ENCODE measurements around the gene HAUS2. TPM values are rescaled to one million over a fixed set of nuclear protein-coding genes. Genes with fewer than 3 reads are reported as not detected.
A peak's percentile ranks its signal among the peaks of the same experiment; 100 is the strongest.

The HAUS2 gene
- polyA plus RNA-seq = 1 to 10 TPM; 6.7 to 8.1 TPM

DNA sequence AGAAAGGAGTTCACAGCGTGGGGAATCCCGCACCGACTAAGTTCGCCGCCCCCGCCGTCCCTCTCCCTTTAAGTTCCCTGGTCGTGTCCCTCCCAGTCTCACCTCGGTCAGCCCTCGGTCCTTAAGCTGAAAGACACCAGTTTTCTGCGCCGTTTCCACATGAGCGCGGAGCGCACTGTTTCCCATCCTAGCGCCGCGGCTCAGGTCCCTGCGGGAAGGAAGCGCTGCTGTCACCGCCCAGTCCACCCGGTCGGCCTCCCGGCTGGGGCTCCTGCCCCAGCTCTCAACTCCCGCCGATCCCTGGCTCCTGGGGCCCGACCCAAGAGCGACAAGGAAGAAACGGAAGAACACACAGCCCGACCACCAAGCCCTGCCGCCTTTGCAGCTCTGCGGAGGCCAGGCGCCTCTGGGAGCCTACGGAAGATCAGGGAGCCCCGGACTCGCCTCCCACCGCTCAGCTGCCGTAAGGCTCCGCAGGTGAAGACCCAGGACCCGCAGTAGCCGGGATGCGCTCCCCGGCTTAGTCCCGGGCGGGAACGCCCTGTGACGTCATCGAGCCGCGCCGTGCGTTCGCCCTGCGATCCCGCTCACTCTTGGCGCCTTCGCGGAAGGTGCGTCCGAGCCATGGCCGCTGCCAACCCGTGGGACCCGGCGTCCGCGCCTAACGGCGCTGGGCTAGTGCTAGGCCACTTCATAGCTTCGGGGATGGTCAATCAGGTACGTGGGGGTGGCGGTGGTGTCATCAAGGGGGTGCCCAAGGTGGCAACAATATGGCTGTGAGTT, at the start of gene HAUS2, which contains the start of gene LRRC57:
TSS of gene HAUS2 (plus strand) at position 590 of the 783 bp plus-strand sequence. CDS start at position 625, 35 bp downstream.
TSS of gene LRRC57 (minus strand) at position 545 of the 783 bp plus-strand sequence. CDS start at position 186, 359 bp downstream.
- peak within 1 kb of the TSS; percentile 79 to 92 for H3K27ac ChIP-seq (ENCODE audit: low read depth in 2 of 2, low read length in 1 of 2)
- peak within 1 kb of the TSS; percentile 67 to 92 for H3K4me3 ChIP-seq (ENCODE audit: low read depth in 1 of 2, low read length in 2 of 2)
- no peaks in the 10 kb centered on the region for H3K9me3 ChIP-seq (ENCODE audit: control insufficient read depth in 2 of 2, insufficient read depth in 1 of 2, low read depth in 1 of 2, low read length in 1 of 2)
- no peaks in the 10 kb centered on the region for H3K4me1 ChIP-seq (ENCODE audit: control insufficient read depth in 2 of 2, insufficient read depth in 2 of 2, low read length in 1 of 2)
- H3K27me3 ChIP-seq (ENCODE audit: control insufficient read depth in 1 of 2, insufficient read depth in 2 of 2, low read length in 2 of 2) = no peaks in the 10 kb centered on the region
- H3K36me3 ChIP-seq (ENCODE audit: control insufficient read depth in 2 of 2, insufficient read depth in 2 of 2, low read length in 1 of 2) = peaks cover 0 to 5% of the 10 kb centered on the region in 2 donors
- WGBS, 2 donors = 0% methylated on average over 71 of the region's 71 CpGs

DNA sequence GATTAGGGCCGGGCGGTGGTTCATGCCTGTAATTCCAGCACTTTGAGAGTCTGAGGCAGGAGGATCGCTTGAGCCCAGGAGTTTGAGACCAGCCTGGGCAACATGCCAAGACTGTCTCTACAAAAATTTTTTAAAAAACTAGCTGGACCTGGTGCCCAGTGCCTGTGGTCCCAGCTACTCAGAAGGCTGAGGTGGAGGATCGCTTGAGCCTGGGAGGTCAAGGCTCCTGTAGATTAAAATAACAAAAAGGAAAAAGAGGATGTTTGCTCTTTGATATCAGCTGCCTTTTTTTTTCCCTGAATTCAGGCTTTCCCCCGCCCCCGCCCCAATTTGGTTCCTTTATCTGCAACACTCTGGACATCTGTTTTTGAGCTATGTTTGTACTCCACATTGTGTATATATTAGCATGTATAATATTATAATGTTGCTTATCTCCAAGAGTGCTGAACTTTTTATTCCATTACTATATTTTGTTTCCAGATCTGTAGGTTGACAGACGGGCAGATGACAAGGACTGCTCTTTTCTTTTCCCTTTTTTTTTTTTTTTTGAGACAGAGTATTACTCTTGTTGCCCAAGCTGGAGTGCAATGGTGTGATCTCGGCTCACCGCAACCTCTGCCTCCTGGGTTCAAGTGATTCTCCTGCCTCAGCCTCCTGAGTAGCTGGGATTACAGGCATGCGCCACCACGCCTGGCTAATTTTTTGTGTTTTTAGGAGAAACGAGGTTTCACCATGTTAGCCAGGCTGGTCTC, 48.6 kb upstream of the HAUS2 start:
- Histone ChIP-seq H3K4me3 (ENCODE audit: low read depth in 1 of 2, low read length in 2 of 2) (no peak overlapping the region), H3K27me3 (ENCODE audit: control insufficient read depth in 1 of 2, insufficient read depth in 2 of 2, low read length in 2 of 2) (no peaks in the 10 kb centered on the region), H3K4me1 (ENCODE audit: control insufficient read depth in 2 of 2, insufficient read depth in 2 of 2, low read length in 1 of 2) (no peaks in the 10 kb centered on the region), H3K9me3 (ENCODE audit: control insufficient read depth in 2 of 2, insufficient read depth in 1 of 2, low read depth in 1 of 2, low read length in 1 of 2) (no peaks in the 10 kb centered on the region), H3K36me3 (ENCODE audit: control insufficient read depth in 2 of 2, insufficient read depth in 2 of 2, low read length in 1 of 2) (no peaks in the 10 kb centered on the region), H3K27ac (ENCODE audit: low read depth in 2 of 2, low read length in 1 of 2) (no peak overlapping the region)
- WGBS, 2 donors = 82 to 88% methylated on average over 12 of the region's 12 CpGs

DNA sequence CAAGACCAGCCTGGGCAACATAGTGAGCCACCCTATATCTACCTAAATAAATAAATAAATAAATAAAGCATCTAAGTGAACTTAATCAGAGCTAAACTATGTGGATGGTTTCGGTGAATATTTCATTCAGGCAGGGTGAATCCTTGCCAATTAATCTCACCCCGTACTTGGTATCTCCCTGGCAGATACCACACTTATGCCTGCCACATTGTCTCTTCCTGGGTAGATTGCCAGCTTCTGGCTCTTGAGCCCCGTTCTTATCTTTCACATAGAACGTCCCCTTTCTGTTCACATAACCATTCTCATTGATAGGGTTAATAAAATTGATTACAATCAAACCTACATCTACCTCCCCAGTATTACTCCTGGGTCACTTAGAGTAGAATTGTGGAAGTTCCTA, 46.2 kb upstream of the HAUS2 start:
- H3K27me3 ChIP-seq (ENCODE audit: control insufficient read depth in 1 of 2, insufficient read depth in 2 of 2, low read length in 2 of 2) = no peaks in the 10 kb centered on the region
- no peak overlapping the region for H3K27ac ChIP-seq (ENCODE audit: low read depth in 2 of 2, low read length in 1 of 2)
- H3K9me3 ChIP-seq (ENCODE audit: control insufficient read depth in 2 of 2, insufficient read depth in 1 of 2, low read depth in 1 of 2, low read length in 1 of 2) = no peaks in the 10 kb centered on the region
- H3K4me1 ChIP-seq (ENCODE audit: control insufficient read depth in 2 of 2, insufficient read depth in 2 of 2, low read length in 1 of 2) = no peaks in the 10 kb centered on the region
- 76% methylated on average over 4 of the region's 4 CpGs for WGBS, 2 donors
- H3K4me3 ChIP-seq (ENCODE audit: low read depth in 1 of 2, low read length in 2 of 2) = no peak overlapping the region
- no peaks in the 10 kb centered on the region for H3K36me3 ChIP-seq (ENCODE audit: control insufficient read depth in 2 of 2, insufficient read depth in 2 of 2, low read length in 1 of 2)

DNA sequence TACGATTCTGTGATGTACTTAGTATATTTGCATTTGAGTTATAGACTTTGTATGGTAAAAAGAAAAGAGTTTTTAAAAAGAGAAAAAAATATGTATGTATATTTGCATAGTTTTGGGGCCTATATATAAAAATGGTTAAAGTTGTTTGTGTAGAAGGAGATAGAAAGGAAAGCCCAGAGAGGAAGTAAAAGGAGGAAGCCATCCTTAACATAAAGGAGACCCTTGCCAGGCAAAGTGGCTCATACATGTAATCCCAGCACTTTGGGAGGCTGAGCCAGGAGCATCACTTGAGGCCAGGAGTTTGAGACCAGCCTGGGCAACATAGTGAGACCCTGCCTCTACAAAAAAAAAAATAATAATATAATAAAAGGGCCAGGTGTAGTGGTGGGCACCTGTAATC, 44.8 kb upstream of the HAUS2 start:
- Histone ChIP-seq H3K4me3 (ENCODE audit: low read depth in 1 of 2, low read length in 2 of 2) (no peak overlapping the region), H3K27ac (ENCODE audit: low read depth in 2 of 2, low read length in 1 of 2) (no peak overlapping the region), H3K36me3 (ENCODE audit: control insufficient read depth in 2 of 2, insufficient read depth in 2 of 2, low read length in 1 of 2) (no peaks in the 10 kb centered on the region), H3K4me1 (ENCODE audit: control insufficient read depth in 2 of 2, insufficient read depth in 2 of 2, low read length in 1 of 2) (no peaks in the 10 kb centered on the region), H3K9me3 (ENCODE audit: control insufficient read depth in 2 of 2, insufficient read depth in 1 of 2, low read depth in 1 of 2, low read length in 1 of 2) (no peaks in the 10 kb centered on the region), H3K27me3 (ENCODE audit: control insufficient read depth in 1 of 2, insufficient read depth in 2 of 2, low read length in 2 of 2) (no peaks in the 10 kb centered on the region)
- 72 to 88% methylated on average over 1 of the region's 1 CpG for WGBS, 2 donors

DNA sequence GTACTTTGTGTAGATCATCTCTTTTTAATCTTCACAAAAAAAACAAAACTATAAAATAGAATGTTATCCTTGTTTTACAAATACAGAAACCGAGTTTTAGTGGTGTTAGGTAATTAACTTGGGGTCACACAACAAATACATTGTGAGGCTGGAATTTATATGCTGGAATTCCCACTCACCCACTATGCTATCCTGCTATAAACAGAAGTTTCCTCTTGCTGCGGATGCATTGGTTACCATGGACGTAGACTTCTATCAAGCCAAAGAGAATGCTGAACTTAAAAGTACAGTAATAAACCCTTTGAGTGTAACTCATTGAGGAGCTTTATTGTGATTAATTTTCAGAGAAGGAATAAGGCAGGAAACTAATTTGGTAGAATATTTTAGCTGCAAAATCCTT, 44.0 kb upstream of the HAUS2 start:
- no peaks in the 10 kb centered on the region for H3K27me3 ChIP-seq (ENCODE audit: control insufficient read depth in 1 of 2, insufficient read depth in 2 of 2, low read length in 2 of 2)
- no peaks in the 10 kb centered on the region for H3K4me1 ChIP-seq (ENCODE audit: control insufficient read depth in 2 of 2, insufficient read depth in 2 of 2, low read length in 1 of 2)
- H3K27ac ChIP-seq (ENCODE audit: low read depth in 2 of 2, low read length in 1 of 2) = no peak overlapping the region
- H3K9me3 ChIP-seq (ENCODE audit: control insufficient read depth in 2 of 2, insufficient read depth in 1 of 2, low read depth in 1 of 2, low read length in 1 of 2) = no peaks in the 10 kb centered on the region
- no peak overlapping the region for H3K4me3 ChIP-seq (ENCODE audit: low read depth in 1 of 2, low read length in 2 of 2)
- H3K36me3 ChIP-seq (ENCODE audit: control insufficient read depth in 2 of 2, insufficient read depth in 2 of 2, low read length in 1 of 2) = no peaks in the 10 kb centered on the region
- 65 to 69% methylated on average over 3 of the region's 3 CpGs for WGBS, 2 donors

DNA sequence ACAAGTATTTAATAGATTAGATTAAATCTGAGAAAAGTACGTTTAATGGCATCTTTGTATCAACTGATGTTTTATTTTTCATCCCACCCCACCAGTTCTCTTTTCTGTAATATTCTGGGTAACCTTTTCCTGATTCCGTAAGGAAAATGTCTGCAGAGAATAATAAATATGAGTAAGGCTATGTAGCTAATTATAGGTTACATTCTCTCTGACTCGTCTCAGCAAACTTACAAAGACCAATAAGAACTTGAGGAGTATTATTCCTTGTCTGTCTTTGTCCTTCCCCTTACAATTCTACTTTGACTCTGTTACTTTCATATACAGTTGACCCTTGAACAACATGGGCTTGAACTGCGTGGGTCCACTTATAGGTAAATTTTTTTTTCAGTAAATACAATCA, 41.1 kb upstream of the HAUS2 start:
- Histone ChIP-seq H3K27me3 (ENCODE audit: control insufficient read depth in 1 of 2, insufficient read depth in 2 of 2, low read length in 2 of 2) (no peaks in the 10 kb centered on the region), H3K4me3 (ENCODE audit: low read depth in 1 of 2, low read length in 2 of 2) (no peak overlapping the region), H3K9me3 (ENCODE audit: control insufficient read depth in 2 of 2, insufficient read depth in 1 of 2, low read depth in 1 of 2, low read length in 1 of 2) (no peaks in the 10 kb centered on the region), H3K27ac (ENCODE audit: low read depth in 2 of 2, low read length in 1 of 2) (no peak overlapping the region), H3K36me3 (ENCODE audit: control insufficient read depth in 2 of 2, insufficient read depth in 2 of 2, low read length in 1 of 2) (no peaks in the 10 kb centered on the region), H3K4me1 (ENCODE audit: control insufficient read depth in 2 of 2, insufficient read depth in 2 of 2, low read length in 1 of 2) (no peaks in the 10 kb centered on the region)
- WGBS, 2 donors = 82 to 87% methylated on average over 4 of the region's 4 CpGs

DNA sequence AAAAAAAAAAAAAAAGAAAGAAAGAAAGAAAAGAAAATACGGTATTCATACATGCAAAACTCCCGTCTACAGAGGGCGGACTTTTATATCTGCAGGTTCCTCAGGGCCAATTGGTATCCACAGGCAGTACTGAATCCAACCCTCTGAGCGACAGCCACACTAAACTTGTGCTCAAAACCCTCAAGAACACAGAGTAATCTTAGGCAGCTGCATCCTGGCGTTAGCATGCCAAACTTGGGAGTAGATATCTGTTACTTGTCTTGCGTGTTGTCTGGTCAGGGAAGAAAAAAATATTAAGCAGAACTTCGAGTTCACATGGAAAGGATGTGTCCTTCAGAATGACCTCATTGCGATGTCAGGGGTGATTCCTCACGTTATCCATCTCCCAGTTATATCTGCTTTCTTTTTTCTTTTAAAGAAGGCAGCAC, 40.4 kb upstream of the HAUS2 start:
- H3K36me3 ChIP-seq (ENCODE audit: control insufficient read depth in 2 of 2, insufficient read depth in 2 of 2, low read length in 1 of 2) = no peaks in the 10 kb centered on the region
- WGBS, 2 donors = 63 to 72% methylated on average over 9 of the region's 9 CpGs

DNA sequence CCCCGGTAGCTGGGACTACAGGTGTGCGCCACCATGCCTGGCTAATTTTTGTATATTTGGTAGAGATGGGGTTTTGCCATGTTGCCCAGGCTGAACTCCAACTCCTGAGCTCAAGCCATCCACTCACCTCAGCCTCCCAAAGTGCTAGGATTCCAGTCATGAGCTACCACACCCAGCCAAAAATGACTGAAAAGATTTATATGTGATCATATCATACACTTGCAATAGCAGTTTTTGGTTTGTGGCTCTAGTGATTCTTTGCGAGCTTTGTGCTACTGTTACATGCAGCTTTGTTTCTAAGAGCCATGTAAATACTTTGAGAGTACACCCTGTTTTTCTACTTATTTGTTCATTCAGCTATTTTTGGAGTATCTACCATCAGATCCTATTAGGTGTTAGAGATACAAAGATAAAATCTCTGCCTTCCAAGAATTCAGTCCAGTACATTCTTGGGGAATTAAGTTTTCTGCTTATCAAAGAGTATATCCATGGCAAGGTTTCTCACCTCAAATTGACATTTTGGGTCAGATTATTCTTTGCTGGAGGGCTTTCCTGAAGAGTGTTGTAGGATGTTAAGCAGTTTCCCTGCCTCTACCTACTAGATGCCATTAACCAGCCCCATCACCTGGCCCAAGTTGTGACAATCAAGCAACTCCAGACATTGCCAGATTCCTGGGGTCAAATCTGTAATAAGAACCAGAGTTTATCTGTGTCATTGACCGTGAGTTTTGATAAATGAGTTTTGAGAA, 38.2 kb upstream of the HAUS2 start:
- Histone ChIP-seq H3K36me3 (ENCODE audit: control insufficient read depth in 2 of 2, insufficient read depth in 2 of 2, low read length in 1 of 2) (peaks cover 0 to 2% of the 10 kb centered on the region in 2 donors), H3K9me3 (ENCODE audit: control insufficient read depth in 2 of 2, insufficient read depth in 1 of 2, low read depth in 1 of 2, low read length in 1 of 2) (no peaks in the 10 kb centered on the region), H3K4me3 (ENCODE audit: low read depth in 1 of 2, low read length in 2 of 2) (no peak overlapping the region), H3K27me3 (ENCODE audit: control insufficient read depth in 1 of 2, insufficient read depth in 2 of 2, low read length in 2 of 2) (no peaks in the 10 kb centered on the region), H3K27ac (ENCODE audit: low read depth in 2 of 2, low read length in 1 of 2) (no peak overlapping the region), H3K4me1 (ENCODE audit: control insufficient read depth in 2 of 2, insufficient read depth in 2 of 2, low read length in 1 of 2) (no peaks in the 10 kb centered on the region)
- WGBS, 2 donors = 89 to 94% methylated on average over 4 of the region's 4 CpGs

More for the DNA sequence above, 40.4 kb upstream of the HAUS2 start:
- Histone ChIP-seq H3K4me3 (ENCODE audit: low read depth in 1 of 2, low read length in 2 of 2) (no peak overlapping the region), H3K9me3 (ENCODE audit: control insufficient read depth in 2 of 2, insufficient read depth in 1 of 2, low read depth in 1 of 2, low read length in 1 of 2) (no peaks in the 10 kb centered on the region), H3K27ac (ENCODE audit: low read depth in 2 of 2, low read length in 1 of 2) (no peak overlapping the region), H3K27me3 (ENCODE audit: control insufficient read depth in 1 of 2, insufficient read depth in 2 of 2, low read length in 2 of 2) (no peaks in the 10 kb centered on the region), H3K4me1 (ENCODE audit: control insufficient read depth in 2 of 2, insufficient read depth in 2 of 2, low read length in 1 of 2) (no peaks in the 10 kb centered on the region)

DNA sequence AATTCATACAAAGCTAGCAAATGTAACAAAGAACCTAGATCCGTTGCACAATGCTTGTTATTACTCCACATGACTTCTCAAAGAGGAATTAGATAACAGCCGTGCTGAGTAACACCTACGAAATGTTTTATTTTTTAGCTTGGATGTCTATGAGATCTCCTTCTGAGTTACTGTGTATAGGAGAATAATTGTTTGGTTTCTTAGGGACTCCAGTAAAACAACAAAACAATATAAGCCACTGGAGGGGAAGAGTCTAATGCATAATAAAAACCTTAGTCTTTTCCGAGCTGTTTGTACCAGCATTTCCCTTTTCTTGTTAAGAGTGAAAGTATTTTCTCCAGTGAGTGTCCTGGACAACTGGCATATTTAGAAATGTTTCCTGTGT, 37.6 kb upstream of the HAUS2 start:
- Histone ChIP-seq H3K36me3 (ENCODE audit: control insufficient read depth in 2 of 2, insufficient read depth in 2 of 2, low read length in 1 of 2) (peaks cover 0 to 2% of the 10 kb centered on the region in 2 donors), H3K27me3 (ENCODE audit: control insufficient read depth in 1 of 2, insufficient read depth in 2 of 2, low read length in 2 of 2) (no peaks in the 10 kb centered on the region), H3K27ac (ENCODE audit: low read depth in 2 of 2, low read length in 1 of 2) (no peak overlapping the region), H3K9me3 (ENCODE audit: control insufficient read depth in 2 of 2, insufficient read depth in 1 of 2, low read depth in 1 of 2, low read length in 1 of 2) (no peaks in the 10 kb centered on the region), H3K4me3 (ENCODE audit: low read depth in 1 of 2, low read length in 2 of 2) (no peak overlapping the region), H3K4me1 (ENCODE audit: control insufficient read depth in 2 of 2, insufficient read depth in 2 of 2, low read length in 1 of 2) (no peaks in the 10 kb centered on the region)
- WGBS, 2 donors = 70 to 73% methylated on average over 4 of the region's 4 CpGs

Data from esophagus (tissue), 2 donors.